ENCODE measurements around the gene RNF13.

GRCh38 chr3:149977386-149977785, 164.4 kb downstream of the RNF13 start:
- no peak for TF ChIP-seq CTCF (IDR thresholded peaks at IDR 0.05)
- no peak for TF ChIP-seq POLR2A (IDR thresholded peaks at IDR 0.05)
- no peak for TF ChIP-seq POLR2AphosphoS5 (IDR thresholded peaks at IDR 0.05)

All from breast epithelium (tissue), 3 donors.